Pancreas (tissue), 10 donors: Measurements from ENCODE around the gene GLOD4. TPM values are rescaled to one million over a fixed set of nuclear protein-coding genes. Genes with fewer than 3 reads are reported as not detected.

ENCODE experiments used
- ATAC-seq, 4 donors: fragments of 200-7000 bp; cut with Tn5 transposase; one replicate each; pipeline versions ENCODE4 v1.8.0 to v1.9.1; 2020; ENCODE audit warnings: mild to moderate bottlenecking in 4 of 4, moderate library complexity in 4 of 4
- DNase-seq, 6 donors: peaks; one replicate each; pipeline ENCODE4 v3.0.0-alpha.2; 2020
- FAIRE-seq: peaks from 2 replicates; lab custom pipeline; 2012; peaks lifted over from hg19 to GRCh38; lab: Jason Lieb, UNC
- H3K27ac ChIP-seq, 4 donors: fragments of 200-600 bp; sonication (generic); 1 replicate in 3 of 4; 2 replicates in 1 of 4; pipeline versions ENCODE4 v1.5.0 to v1.8.0; 2020
- H3K27me3 ChIP-seq, 4 donors: fragments of 200-600 bp; one replicate each; pipeline ENCODE4 v1.8.0; 2021
- H3K36me3 ChIP-seq, 3 donors: fragments of 200-600 bp; sonication (generic) in 1 of 3; one replicate each; pipeline versions ENCODE4 v1.5.0 to v1.8.0; 2020 to 2021
- H3K4me1 ChIP-seq, 3 donors: fragments of 200-600 bp; one replicate each; pipeline ENCODE4 v1.8.0; 2021
- H3K4me3 ChIP-seq, 4 donors: fragments of 200-600 bp; sonication (generic) in 2 of 4; one replicate each; pipeline versions ENCODE4 v1.5.0 to v1.8.0; 2020 to 2021
- H3K9me3 ChIP-seq, 4 donors: fragments of 200-600 bp; one replicate each; pipeline ENCODE4 v1.8.0; 2021
- WGBS, 2 donors: extraction: QIAGEN DNeasy Blood & Tissue Kit; methylation state at CpG; one replicate each; pipeline ENCODE4 v1.1.7; 2013; 5-methylcytosine and 5-hydroxymethylcytosine counted together
- intact Hi-C, 3 donors: fragments of 100-400 bp; cut with DNase I; formaldehyde crosslinking; loops; one replicate each; pipeline versions ENCODE4 v1.11.1 to v1.14.2; 2022
- polyA plus RNA-seq, 2 donors: library from polyadenylated mRNA; stranded (reverse); fragments of 200-250 nt; gene quantifications; one replicate each; pipeline ENCODE4 v1.2.3, GENCODE V29; 2013
- total RNA-seq, 6 donors: library from RNA; stranded (reverse); fragmentation: NEBNext Ultra II Directional in 4 of 6; extraction: Animal tissue kit (Norgen Biotek cat#: 25700) in 4 of 6; gene quantifications; one replicate each; pipeline versions ENCODE4 v1.2.1 to v1.2.4, GENCODE V29; 2021 to 2023
- TF ChIP-seq, protein P1 (sequence below), 4 donors: fragments of 200-600 bp; sonication (generic) in 3 of 4; IDR thresholded peaks; one replicate each; pipeline versions ENCODE4 v1.5.0 to v1.8.0; 2021; ENCODE audit warnings: antibody characterized with exemption in 4 of 4
- donor health status: healthy with polysubstance abuse.
- donor health status: DM: no; HTN: no; CAD: no; lungs with moderate emphysema.
- donor health status: DM: no; HTN: no; CAD: no.
- donor health status: control.
- donor health status: control.
- donor health status: Bipolar disorder and iron deficiency.
- donor health status: DM: yes; HTN: yes; CAD: no.
- donor health status: DM: no; HTN: no; CAD: no.
- donor health status: DM: no; HTN: no; CAD: no.
- donor health status: DM: yes; HTN: yes; CAD: no.

GLOD4 gene
- total and polyA plus RNA-seq, 8 donors, result 18.7 to 36.8 (median 28.0) TPM

DNA sequence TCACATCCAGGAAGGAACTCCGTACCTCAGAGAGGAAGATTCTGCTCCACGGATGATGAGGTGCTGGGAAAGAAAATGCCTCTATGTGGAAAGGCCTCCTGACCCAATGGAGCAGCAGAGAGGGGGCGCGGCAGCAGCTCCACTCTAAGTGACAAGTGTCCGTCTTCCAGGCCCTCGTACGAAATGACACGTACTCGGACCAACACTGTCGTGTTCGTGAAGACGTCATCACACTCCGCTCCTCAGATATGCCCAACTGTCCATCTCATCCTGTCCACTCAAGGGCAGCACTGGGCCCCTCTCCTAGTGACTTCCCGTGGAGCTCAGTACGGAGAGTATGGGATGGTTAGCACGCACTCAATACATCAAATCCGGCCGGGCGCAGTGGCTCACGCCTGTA is 32.3 kb upstream of the GLOD4 start:
- ATAC-seq (no peak), DNase-seq (peak in 1 of 6 donors; percentile 34), FAIRE-seq (no peak)
- 92 to 94% methylated on average over 20 of the region's 20 CpGs for WGBS, 2 donors
- TF ChIP-seq, protein P1, sequence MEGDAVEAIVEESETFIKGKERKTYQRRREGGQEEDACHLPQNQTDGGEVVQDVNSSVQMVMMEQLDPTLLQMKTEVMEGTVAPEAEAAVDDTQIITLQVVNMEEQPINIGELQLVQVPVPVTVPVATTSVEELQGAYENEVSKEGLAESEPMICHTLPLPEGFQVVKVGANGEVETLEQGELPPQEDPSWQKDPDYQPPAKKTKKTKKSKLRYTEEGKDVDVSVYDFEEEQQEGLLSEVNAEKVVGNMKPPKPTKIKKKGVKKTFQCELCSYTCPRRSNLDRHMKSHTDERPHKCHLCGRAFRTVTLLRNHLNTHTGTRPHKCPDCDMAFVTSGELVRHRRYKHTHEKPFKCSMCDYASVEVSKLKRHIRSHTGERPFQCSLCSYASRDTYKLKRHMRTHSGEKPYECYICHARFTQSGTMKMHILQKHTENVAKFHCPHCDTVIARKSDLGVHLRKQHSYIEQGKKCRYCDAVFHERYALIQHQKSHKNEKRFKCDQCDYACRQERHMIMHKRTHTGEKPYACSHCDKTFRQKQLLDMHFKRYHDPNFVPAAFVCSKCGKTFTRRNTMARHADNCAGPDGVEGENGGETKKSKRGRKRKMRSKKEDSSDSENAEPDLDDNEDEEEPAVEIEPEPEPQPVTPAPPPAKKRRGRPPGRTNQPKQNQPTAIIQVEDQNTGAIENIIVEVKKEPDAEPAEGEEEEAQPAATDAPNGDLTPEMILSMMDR (IDR thresholded peaks at IDR 0.05), result no peak
- H3K4me1 ChIP-seq, result no peaks in the 10 kb centered on the region
- no peaks in the 10 kb centered on the region for H3K9me3 ChIP-seq
- no peak overlapping the region for H3K27ac ChIP-seq
- intact Hi-C loops, result no loop called here
- H3K27me3 ChIP-seq, result no peaks in the 10 kb centered on the region
- H3K4me3 ChIP-seq, result no peak overlapping the region
- peaks cover 0 to 8% (median 0%) of the 10 kb centered on the region in 3 donors for H3K36me3 ChIP-seq

DNA sequence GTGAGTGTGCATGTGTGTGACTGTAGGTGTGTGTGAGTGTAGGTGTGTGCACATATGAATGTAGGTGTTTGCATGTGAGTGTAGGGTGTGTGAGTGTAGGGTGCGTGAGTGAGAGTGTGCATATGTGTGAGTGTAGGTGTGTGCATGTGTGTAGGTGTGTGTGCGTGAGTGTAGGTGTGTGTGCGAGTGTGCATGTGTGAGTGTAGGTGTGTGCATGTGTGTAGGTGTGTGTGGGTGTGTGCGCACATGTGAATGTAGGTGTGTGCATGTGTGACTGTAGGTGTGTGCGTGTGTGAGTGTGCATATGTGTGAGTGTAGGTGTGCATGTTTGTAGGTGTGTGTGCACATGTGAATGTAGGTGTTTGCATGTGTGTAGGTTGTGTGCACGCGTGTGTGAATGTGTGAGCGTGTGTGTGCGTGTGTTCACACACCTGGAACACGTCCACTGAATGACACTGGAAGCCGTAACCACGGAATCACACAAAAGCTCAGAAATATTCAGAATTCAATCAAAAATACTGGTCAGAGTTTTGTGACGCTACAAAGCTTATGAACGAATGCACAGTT is 30.6 kb upstream of the GLOD4 start:
- TF ChIP-seq, protein P1 (IDR thresholded peaks at IDR 0.05), result no peak
- Histone ChIP-seq H3K36me3 (no peaks in the 10 kb centered on the region), H3K27ac (no peak overlapping the region), H3K27me3 (no peaks in the 10 kb centered on the region), H3K9me3 (no peaks in the 10 kb centered on the region), H3K4me1 (no peaks in the 10 kb centered on the region), H3K4me3 (no peak overlapping the region)
- intact Hi-C loops, result no loop called here
- DNase-seq, result no peak
- ATAC-seq, result no peak
- WGBS, 2 donors, result 92 to 96% methylated on average over 14 of the region's 14 CpGs
- FAIRE-seq, result no peak

- intact Hi-C loops, result no loop called here
Observed at GRCh38 chr17:811051-811784, 29.1 kb upstream of the GLOD4 start.

GRCh38 chr17:807523-808294 is 25.6 kb upstream of the GLOD4 start:
- TF ChIP-seq, protein P1 (IDR thresholded peaks at IDR 0.05), result no peak
- H3K9me3 ChIP-seq, result no peaks in the 10 kb centered on the region
- no peaks in the 10 kb centered on the region for H3K36me3 ChIP-seq
- no peak for ATAC-seq
- no peak overlapping the region for H3K4me3 ChIP-seq
- WGBS, 2 donors, result 88 to 90% methylated on average over 28 of the region's 28 CpGs
- H3K4me1 ChIP-seq, result peaks cover 0 to 3% (median 0%) of the 10 kb centered on the region in 3 donors
- H3K27me3 ChIP-seq, result no peaks in the 10 kb centered on the region
- no peak for FAIRE-seq
- intact Hi-C loops, result loop anchor here in 1 of 3 donors (10.0 kb wide), 1 partner anchor 57 kb away; no protein-coding TSS in a partner anchor
- peak in 1 of 6 donors; percentile 65 for DNase-seq
- no peak overlapping the region for H3K27ac ChIP-seq

More at GRCh38 chr17:811051-811784, 29.1 kb upstream of the GLOD4 start:
- H3K36me3 ChIP-seq, result no peaks in the 10 kb centered on the region
- no peaks in the 10 kb centered on the region for H3K27me3 ChIP-seq
- H3K4me3 ChIP-seq, result no peak overlapping the region
- TF ChIP-seq, protein P1 (IDR thresholded peaks at IDR 0.05), result no peak
- H3K4me1 ChIP-seq, result no peaks in the 10 kb centered on the region
- 83 to 85% methylated on average over 29 of the region's 29 CpGs for WGBS, 2 donors
- no peak for FAIRE-seq
- H3K9me3 ChIP-seq, result no peaks in the 10 kb centered on the region
- ATAC-seq, result no peak
- peak in 1 of 6 donors; percentile 62 for DNase-seq
- H3K27ac ChIP-seq, result no peak overlapping the region
